ENCODE data around the gene KIF5A. TPM values are rescaled to one million over a fixed set of nuclear protein-coding genes. Genes with fewer than 3 reads are reported as not detected.

The KIF5A gene
- total RNA-seq, 1 donor from 2014 or later = 0.14 TPM

GRCh38 chr12:57548488-57548887 lies 1.4 kb upstream of the KIF5A start:
- TF ChIP-seq, protein P1, sequence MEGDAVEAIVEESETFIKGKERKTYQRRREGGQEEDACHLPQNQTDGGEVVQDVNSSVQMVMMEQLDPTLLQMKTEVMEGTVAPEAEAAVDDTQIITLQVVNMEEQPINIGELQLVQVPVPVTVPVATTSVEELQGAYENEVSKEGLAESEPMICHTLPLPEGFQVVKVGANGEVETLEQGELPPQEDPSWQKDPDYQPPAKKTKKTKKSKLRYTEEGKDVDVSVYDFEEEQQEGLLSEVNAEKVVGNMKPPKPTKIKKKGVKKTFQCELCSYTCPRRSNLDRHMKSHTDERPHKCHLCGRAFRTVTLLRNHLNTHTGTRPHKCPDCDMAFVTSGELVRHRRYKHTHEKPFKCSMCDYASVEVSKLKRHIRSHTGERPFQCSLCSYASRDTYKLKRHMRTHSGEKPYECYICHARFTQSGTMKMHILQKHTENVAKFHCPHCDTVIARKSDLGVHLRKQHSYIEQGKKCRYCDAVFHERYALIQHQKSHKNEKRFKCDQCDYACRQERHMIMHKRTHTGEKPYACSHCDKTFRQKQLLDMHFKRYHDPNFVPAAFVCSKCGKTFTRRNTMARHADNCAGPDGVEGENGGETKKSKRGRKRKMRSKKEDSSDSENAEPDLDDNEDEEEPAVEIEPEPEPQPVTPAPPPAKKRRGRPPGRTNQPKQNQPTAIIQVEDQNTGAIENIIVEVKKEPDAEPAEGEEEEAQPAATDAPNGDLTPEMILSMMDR (IDR thresholded peaks at IDR 0.05) = no peak
- Histone ChIP-seq H3K4me3 (no peak overlapping the region), H3K36me3 (no peaks in the 10 kb centered on the region), H3K27me3 (peaks cover 27% of the 10 kb centered on the region), H3K4me1 (peaks cover 13% of the 10 kb centered on the region), H3K27ac (no peak overlapping the region), H3K9me3 (no peaks in the 10 kb centered on the region)
- ATAC-seq (no peak), DNase-seq (no peak)
- intact Hi-C loops (cut with DNase I) = no loop called here

DNA sequence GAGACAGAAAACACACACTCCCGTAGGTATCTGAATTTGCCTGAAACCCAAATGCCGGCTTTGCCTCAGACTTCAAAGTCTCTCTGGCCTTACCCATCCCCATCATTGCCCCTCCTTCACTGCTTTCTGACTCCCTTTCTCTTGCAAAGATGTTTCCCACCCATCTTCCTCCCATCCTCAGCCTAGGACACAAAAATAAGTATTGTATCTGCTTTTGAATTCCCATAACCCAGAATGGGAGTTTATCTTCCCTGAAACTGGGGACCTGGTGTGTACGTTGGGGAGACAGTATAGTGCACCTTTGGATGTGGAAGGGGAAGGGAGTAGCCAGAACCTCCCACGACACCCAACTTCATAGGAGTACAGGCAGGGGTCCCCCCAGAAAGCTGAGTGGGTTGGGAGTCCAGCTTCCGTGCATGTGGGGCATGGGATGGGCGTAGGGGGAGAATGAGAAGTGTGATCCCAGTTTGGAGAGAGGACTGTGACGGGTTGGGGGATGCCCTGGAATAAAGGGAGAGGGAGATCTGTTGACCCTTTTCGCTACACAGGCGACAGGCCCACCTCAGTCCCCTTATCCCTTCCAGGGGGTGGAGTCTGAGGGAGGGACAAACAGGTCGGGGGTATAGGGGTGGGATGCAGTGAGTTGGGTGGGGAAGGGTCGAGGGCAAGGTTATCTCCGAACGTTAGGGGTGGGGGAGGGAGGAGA lies 488 bp upstream of the KIF5A start:
- ATAC-seq = no peak
- H3K9me3 ChIP-seq = no peaks in the 10 kb centered on the region
- H3K27ac ChIP-seq = no peak overlapping the region
- H3K4me3 ChIP-seq = peak overlapping the region; percentile 38
- TF ChIP-seq, protein P1 (IDR thresholded peaks at IDR 0.05) = no peak
- H3K4me1 ChIP-seq = peaks cover 13% of the 10 kb centered on the region
- intact Hi-C loops (cut with DNase I) = no loop called here
- H3K36me3 ChIP-seq = no peaks in the 10 kb centered on the region
- DNase-seq = no peak
- peaks cover 27% of the 10 kb centered on the region for H3K27me3 ChIP-seq

DNA sequence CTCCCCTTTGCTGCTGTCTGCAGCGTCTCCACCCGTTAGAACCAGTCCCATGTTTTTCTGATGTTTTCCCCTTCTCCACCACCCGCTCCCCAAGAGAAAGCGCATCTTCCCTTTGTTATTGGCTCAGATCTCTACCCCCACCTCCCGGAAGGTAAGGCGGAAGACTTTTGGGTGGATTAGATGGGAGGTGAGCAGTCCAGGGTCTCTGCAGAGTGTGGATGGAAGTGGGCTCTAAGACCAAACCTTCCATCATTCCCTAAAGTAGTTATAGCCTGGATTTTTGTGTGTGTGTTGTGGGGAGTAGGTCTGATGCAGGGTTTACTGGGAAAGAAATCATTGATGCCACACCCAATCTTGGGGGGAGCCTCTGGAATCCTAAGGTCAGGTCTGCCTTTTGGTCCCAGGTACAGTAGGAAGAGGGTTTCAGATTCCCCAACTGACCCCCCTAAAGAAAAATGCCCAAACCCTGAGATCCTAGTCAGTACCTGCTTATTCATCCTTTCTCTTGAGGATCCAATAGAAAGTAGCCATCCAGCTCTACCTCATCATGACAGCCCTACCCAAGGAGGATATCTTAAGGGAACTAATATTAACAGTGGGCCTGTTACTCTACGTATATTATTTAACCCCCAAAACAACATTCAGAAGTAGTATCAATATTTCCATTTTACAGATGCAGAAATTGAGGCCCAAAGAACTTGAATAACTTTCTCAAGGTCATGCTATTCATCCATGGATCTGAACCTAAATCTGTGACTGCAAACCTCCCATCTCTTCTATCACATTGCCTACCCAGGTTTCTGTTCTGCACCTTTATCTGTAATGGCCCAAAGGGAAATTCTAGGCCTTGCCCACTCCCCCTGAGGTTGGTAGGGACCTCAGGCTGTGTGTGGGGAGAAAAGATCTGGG lies 1.1 kb downstream of the KIF5A start:
- Histone ChIP-seq H3K27me3 (peaks cover 27% of the 10 kb centered on the region), H3K9me3 (no peaks in the 10 kb centered on the region), H3K27ac (no peak overlapping the region), H3K4me1 (peaks cover 8% of the 10 kb centered on the region), H3K36me3 (no peaks in the 10 kb centered on the region), H3K4me3 (no peak overlapping the region)
- TF ChIP-seq, protein P1 (IDR thresholded peaks at IDR 0.05) = no peak
- ATAC-seq (no peak), DNase-seq (peak; percentile 3)
- intact Hi-C loops (cut with DNase I) = no loop called here

- DNase-seq = peak; percentile 12
- intact Hi-C loops (cut with DNase I) = no loop called here
- Histone ChIP-seq H3K36me3 (no peaks in the 10 kb centered on the region), H3K4me3 (no peak overlapping the region), H3K9me3 (no peaks in the 10 kb centered on the region), H3K27ac (no peak overlapping the region), H3K4me1 (peaks cover 4% of the 10 kb centered on the region), H3K27me3 (peaks cover 27% of the 10 kb centered on the region)
- TF ChIP-seq, protein P1 (IDR thresholded peaks at IDR 0.05) = no peak
- no peak for ATAC-seq
Measured at GRCh38 chr12:57551637-57552305, 1.9 kb downstream of the KIF5A start.

DNA sequence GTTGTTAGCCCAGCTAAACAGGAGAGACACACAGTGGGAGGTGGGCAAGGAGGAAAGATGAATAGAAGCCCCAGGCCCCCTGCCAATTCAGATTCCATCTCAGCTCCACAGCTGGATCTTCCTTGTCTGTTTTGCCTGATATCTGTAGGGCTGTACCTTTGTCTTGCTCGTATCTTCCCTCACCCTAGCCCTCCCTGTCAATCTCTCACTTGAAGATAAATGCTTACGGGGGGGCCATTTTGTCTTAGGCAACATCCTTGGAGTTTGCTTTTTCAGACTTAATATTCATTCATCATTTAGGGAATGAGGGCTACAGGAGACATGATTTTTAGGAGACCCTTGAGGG lies 2.4 kb downstream of the KIF5A start:
- H3K27ac ChIP-seq = no peak overlapping the region
- intact Hi-C loops (cut with DNase I) = no loop called here
- no peak for DNase-seq
- H3K36me3 ChIP-seq = no peaks in the 10 kb centered on the region
- no peak overlapping the region for H3K4me3 ChIP-seq
- peaks cover 27% of the 10 kb centered on the region for H3K27me3 ChIP-seq
- TF ChIP-seq, protein P1 (IDR thresholded peaks at IDR 0.05) = no peak
- peaks cover 4% of the 10 kb centered on the region for H3K4me1 ChIP-seq
- no peak for ATAC-seq
- H3K9me3 ChIP-seq = no peaks in the 10 kb centered on the region

Measured in upper lobe of right lung (tissue), 1 donor.